Thyroid gland (tissue), 4 donors: ENCODE measurements around the gene LUZP2. TPM values are rescaled to one million over a fixed set of nuclear protein-coding genes. Genes with fewer than 3 reads are reported as not detected.
"Not testable (repeated sequence)": the region's sequence is repeated elsewhere in the genome, so short reads cannot be mapped to it uniquely, and the experiment has no call there.

Experiments
- DNase-seq, 2 donors: peaks; one replicate each; pipeline ENCODE4 v3.0.0-alpha.2; 2019
- H3K27ac ChIP-seq, 3 donors: fragments of 200-600 bp; sonication (generic); 1 replicate in 2 of 3; 2 replicates in 1 of 3; pipeline ENCODE4 v1.5.1; 2016 to 2019; ENCODE audit warnings: mild to moderate bottlenecking in 1 of 3, moderate library complexity in 1 of 3
- H3K27me3 ChIP-seq: fragments of 200-600 bp; sonication (generic); one replicate; pipeline ENCODE4 v1.5.1; 2019
- H3K36me3 ChIP-seq, 2 donors: fragments of 200-600 bp; sonication (generic); one replicate each; pipeline ENCODE4 v1.5.1; 2016 to 2019
- H3K4me1 ChIP-seq, 2 donors: fragments of 200-600 bp; sonication (generic); one replicate each; pipeline ENCODE4 v1.5.1; 2017 to 2019
- H3K4me3 ChIP-seq, 3 donors: fragments of 200-600 bp; sonication (generic); replicated peaks in 1 of 3; 1 replicate in 2 of 3; 2 replicates in 1 of 3; pipeline ENCODE4 v1.5.1; 2016; ENCODE audit warnings: mild to moderate bottlenecking in 1 of 3
- H3K9me3 ChIP-seq: fragments of 200-600 bp; sonication (generic); one replicate; pipeline ENCODE4 v1.5.1; 2017
- POLR2A ChIP-seq, 2 donors: fragments of 450-650 bp; IDR thresholded peaks; one replicate each; pipeline ENCODE4 v1.6.1; 2017; ENCODE audit warnings: antibody characterized with exemption in 2 of 2, mild to moderate bottlenecking in 2 of 2, moderate library complexity in 1 of 2
- WGBS, 2 donors: methylation state at CpG; one replicate each; pipeline ENCODE4 v1.1.5; 2017; 5-methylcytosine and 5-hydroxymethylcytosine counted together
- intact Hi-C: fragments of 100-400 bp; cut with DNase I; formaldehyde crosslinking; loops from one replicate; pipeline ENCODE4 v1.15.1; 2023
- total RNA-seq, 4 donors: library from RNA; depleted of rRNA; stranded (reverse); fragments of >200 nt; gene quantifications; one replicate each; pipeline ENCODE4 v1.2.3, GENCODE V29; 2016
- TF ChIP-seq, protein P1 (sequence below), 6 experiments: fragments of 200-600 bp in 3 of 6; fragments of 450-650 bp in 3 of 6; sonication (generic) in 3 of 6; IDR thresholded peaks; one replicate each; pipeline ENCODE4 v1.5.1; 2016 to 2019; ENCODE audit warnings: antibody characterized with exemption in 6 of 6, mild to moderate bottlenecking in 2 of 6, inconsistent platforms in 1 of 6, moderate library complexity in 1 of 6

Gene LUZP2
- total RNA-seq, 4 donors from 2014 or later = not detected

DNA sequence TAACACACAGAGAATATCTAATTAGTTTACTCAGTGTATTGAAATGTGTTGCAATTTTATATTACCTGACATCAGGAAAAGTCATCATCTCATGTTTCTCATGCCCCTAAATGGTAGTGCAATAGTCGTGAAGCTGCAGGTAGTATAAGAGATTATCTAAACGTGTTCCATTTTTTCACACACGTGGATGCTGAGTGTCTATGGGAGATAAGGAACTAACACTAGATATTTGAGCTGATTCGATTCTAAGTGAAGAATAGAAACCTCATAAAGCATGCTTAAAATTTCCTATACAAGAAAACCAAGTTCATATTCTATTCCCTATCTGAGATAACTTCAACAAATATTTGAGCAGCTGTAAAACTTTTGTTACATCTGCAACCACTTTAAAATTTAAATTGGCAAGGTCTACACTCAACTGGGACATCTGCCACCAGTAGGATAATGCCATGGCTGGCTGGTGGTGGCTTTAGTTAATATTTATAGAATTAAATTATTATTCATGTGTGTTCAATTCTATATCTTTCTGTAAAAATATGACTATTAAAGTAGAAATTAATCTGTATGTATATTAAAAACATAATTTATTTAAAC lies 388.8 kb downstream of the LUZP2 start:
- intact Hi-C loops = no loop called here
- WGBS, 2 donors = 81 to 86% methylated on average over 4 of the region's 4 CpGs
- Histone ChIP-seq H3K36me3 (no peaks in the 10 kb centered on the region), H3K4me1 (no peaks in the 10 kb centered on the region), H3K27me3 (no peaks in the 10 kb centered on the region), H3K4me3 (no peak overlapping the region), H3K9me3 (no peaks in the 10 kb centered on the region), H3K27ac (no peak overlapping the region)
- DNase-seq = no peak
- TF ChIP-seq POLR2A (IDR thresholded peaks at IDR 0.05) = no peak
- TF ChIP-seq, protein P1, sequence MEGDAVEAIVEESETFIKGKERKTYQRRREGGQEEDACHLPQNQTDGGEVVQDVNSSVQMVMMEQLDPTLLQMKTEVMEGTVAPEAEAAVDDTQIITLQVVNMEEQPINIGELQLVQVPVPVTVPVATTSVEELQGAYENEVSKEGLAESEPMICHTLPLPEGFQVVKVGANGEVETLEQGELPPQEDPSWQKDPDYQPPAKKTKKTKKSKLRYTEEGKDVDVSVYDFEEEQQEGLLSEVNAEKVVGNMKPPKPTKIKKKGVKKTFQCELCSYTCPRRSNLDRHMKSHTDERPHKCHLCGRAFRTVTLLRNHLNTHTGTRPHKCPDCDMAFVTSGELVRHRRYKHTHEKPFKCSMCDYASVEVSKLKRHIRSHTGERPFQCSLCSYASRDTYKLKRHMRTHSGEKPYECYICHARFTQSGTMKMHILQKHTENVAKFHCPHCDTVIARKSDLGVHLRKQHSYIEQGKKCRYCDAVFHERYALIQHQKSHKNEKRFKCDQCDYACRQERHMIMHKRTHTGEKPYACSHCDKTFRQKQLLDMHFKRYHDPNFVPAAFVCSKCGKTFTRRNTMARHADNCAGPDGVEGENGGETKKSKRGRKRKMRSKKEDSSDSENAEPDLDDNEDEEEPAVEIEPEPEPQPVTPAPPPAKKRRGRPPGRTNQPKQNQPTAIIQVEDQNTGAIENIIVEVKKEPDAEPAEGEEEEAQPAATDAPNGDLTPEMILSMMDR (IDR thresholded peaks at IDR 0.05) = no peak

DNA sequence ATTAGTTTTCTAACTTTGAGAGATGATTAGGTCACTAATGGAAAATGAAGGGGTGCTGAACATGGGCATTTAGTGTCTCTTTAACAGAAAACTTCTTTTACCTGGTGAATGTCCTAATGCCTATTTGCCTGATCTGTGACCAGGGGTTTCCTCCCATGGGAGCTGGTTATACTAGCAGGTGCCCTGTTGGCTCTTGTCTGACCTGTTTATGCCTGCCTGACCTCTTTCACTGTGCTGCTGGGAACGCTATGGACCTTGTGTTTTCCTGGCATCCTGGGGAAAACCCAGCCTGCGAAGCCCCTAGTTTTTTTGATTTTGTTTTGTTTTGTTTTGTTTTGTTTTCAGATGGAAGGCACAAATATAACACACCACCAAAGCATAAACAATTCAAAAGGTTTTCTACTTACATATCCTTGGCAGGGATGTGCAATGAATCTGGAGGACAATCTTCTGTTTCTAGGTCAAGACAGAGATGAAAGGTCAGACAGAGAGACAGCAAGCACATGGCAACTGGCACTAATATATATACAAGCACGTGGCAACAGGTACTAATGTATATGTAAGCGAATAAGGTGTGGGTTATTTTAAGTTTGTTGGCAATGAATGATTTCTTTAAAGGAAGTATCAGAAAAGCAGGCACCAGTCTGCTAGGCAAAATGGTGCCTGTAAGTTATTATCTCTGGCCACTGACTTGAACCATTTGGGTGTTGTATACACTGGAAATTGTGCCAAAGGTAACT lies 390.2 kb downstream of the LUZP2 start:
- no peak overlapping the region for H3K27ac ChIP-seq

DNA sequence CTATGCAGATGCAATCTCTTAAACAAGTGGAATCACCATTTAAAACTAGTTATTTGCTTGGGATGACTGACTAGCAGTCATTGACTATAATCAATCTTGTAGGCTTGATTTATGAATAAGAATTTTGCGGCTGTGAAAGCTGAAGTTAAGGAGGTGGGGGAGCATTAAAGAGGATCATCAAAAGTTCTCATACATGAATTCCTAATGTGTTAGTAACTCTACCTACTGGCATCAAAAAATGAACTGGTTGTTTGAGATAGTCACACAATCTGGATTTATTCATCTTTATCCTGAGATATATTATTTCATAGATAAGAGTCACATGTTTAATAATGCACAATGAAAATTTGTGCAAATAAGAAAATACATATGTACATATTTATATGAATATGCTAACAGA lies 393.6 kb downstream of the LUZP2 start:
- intact Hi-C loops = no loop called here
- no peak for DNase-seq
- Histone ChIP-seq H3K4me1 (no peaks in the 10 kb centered on the region), H3K4me3 (no peak overlapping the region), H3K9me3 (no peaks in the 10 kb centered on the region), H3K27me3 (no peaks in the 10 kb centered on the region), H3K27ac (no peak overlapping the region), H3K36me3 (no peaks in the 10 kb centered on the region)
- TF ChIP-seq, protein P1 (IDR thresholded peaks at IDR 0.05) = no peak
- TF ChIP-seq POLR2A (IDR thresholded peaks at IDR 0.05) = no peak
- 96 to 97% methylated on average over 1 of the region's 1 CpG for WGBS, 2 donors

More for the DNA sequence above, 390.2 kb downstream of the LUZP2 start:
- Histone ChIP-seq H3K9me3 (no peaks in the 10 kb centered on the region), H3K4me1 (no peaks in the 10 kb centered on the region), H3K4me3 (no peak overlapping the region), H3K27me3 (no peaks in the 10 kb centered on the region), H3K36me3 (no peaks in the 10 kb centered on the region)
- WGBS, 2 donors = 56 to 80% methylated on average over 4 of the region's 4 CpGs
- TF ChIP-seq, protein P1 (IDR thresholded peaks at IDR 0.05) = no peak
- no peak for TF ChIP-seq POLR2A (IDR thresholded peaks at IDR 0.05)
- intact Hi-C loops = no loop called here
- DNase-seq = no peak

DNA sequence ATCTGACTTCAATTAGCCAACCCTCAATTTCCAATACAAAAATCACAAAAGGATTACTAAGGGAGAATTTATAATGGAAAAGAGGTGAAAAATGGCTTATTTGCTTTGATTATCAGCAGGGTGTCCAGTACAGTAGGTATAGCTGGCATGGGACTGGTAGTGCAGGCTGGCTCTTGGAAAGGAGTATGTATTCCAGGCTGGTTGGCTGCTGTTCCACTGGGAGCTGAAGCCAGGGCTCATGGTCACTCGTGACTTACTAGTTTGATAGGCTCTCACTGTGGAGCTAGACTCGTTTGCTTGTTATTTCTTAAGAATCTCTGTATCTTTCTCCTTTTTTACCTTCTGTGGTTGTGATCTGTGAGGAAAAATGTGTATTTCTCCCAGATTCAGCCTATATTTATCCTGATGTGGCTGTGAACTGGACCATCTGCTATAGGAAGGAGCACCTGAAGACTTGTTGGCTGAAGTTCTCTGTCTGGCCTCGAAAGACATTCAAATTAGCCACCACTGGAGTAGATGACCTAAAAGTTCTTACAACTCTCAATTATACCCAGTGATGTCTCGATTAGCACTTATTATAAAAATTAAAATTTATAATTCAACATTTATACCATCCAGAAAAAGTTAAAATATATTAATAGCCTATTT lies 395.1 kb downstream of the LUZP2 start:
- H3K4me3 ChIP-seq, intact Hi-C loops, DNase-seq, H3K27ac ChIP-seq, H3K9me3 ChIP-seq, H3K27me3 ChIP-seq, H3K36me3 ChIP-seq, H3K4me1 ChIP-seq: not testable (repeated sequence)
- 79 to 82% methylated on average over 4 of the region's 4 CpGs for WGBS, 2 donors

DNA sequence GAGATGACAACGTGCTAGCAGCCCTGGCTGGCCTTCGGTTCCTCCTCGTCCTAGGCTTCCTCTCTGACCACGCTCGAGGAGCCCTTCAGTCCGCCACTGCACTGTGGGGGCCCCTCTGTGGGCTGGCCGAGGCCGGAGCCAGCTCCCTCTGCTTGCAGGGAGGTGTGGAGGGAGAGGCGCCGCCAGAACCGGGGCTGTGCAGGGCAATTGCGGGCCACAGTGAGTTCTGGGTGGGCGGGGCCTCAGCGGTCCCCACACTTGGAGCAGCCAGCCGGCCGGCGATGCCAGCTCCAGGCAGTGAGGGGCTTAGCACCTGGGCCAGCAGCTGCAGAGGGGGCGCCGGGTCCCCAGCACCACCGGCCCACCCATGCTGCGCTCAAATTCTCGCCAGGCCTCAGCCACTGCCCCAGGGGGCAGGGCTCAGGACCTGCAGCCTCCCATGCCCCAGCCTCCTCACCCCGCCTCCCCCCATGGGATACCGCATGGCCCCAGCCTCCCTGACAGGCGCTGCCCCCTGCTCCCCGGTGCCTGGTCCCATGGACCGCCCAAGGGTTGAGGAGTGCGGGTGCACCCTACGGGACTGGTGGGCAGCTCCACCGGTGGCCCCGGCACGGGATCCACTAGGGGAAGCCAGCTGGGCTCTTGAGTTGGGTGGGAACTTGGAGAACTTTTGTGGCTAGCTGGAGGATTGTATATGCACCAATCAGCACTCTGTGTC lies 399.4 kb downstream of the LUZP2 start:
- 91 to 97% methylated on average over 17 to 21 of the region's 32 CpGs for WGBS, 2 donors
- intact Hi-C loops = no loop called here
- Histone ChIP-seq H3K9me3 (no peaks in the 10 kb centered on the region), H3K4me1 (no peaks in the 10 kb centered on the region), H3K36me3 (no peaks in the 10 kb centered on the region), H3K27me3 (no peaks in the 10 kb centered on the region), H3K27ac (no peak overlapping the region), H3K4me3 (no peak overlapping the region)
- no peak for DNase-seq
- TF ChIP-seq, protein P1 (IDR thresholded peaks at IDR 0.05) = no peak
- TF ChIP-seq POLR2A (IDR thresholded peaks at IDR 0.05) = no peak
